ENCODE measurements around the gene CUL9. TPM values are rescaled to one million over a fixed set of nuclear protein-coding genes. Genes with fewer than 3 reads are reported as not detected.

Gene CUL9
- total and polyA plus RNA-seq, 2 experiments from 2014 or later, result 2.6 to 11.3 TPM

- Histone ChIP-seq H3K27ac (ENCODE audit: low read depth) (peak overlapping the region; percentile 100), H3K79me2 (replicated peaks; ENCODE audit: insufficient read depth) (peaks cover 28% of the 10 kb centered on the region), H3F3A (replicated peaks; ENCODE audit: low read depth) (peaks cover 11% of the 10 kb centered on the region), H3K4me2 (peak overlapping the region; percentile 89), H3K9me2 (ENCODE audit: insufficient read depth) (no peaks in the 10 kb centered on the region), H3K27me3 (ENCODE audit: insufficient read depth) (peaks cover 9% of the 10 kb centered on the region), H4K20me1 (replicated peaks; ENCODE audit: insufficient read depth) (peaks cover 7% of the 10 kb centered on the region), H3K4me1 (ENCODE audit: insufficient read depth) (peaks cover 14% of the 10 kb centered on the region), H3K4me3 (peak overlapping the region; percentile 78), H3K36me3 (ENCODE audit: insufficient read depth) (peaks cover 7% of the 10 kb centered on the region; the same call in 1 of the 2 replicates), H2AFZ (peak overlapping the region; percentile 84; the same call in 1 of the 2 replicates)
- peak; percentile 94 for DNase-seq (ENCODE audit: low spot score)
- ATAC-seq, result peak; percentile 41
- Mint-ChIP-seq H3K27ac (peak overlapping the region; percentile 99), H3K4me3 (peak overlapping the region; percentile 91), H3K27me3 (ENCODE audit: insufficient read depth, low read depth, poor library complexity) (peaks cover 28% of the 10 kb centered on the region), H3K9me3 (peaks cover 2% of the 10 kb centered on the region; the same call in 2 of the 3 replicates), H3K36me3 (ENCODE audit: low read depth) (peaks cover 22% of the 10 kb centered on the region), H3K4me1 (peaks cover 33% of the 10 kb centered on the region)
- TF ChIP-seq POLR2AphosphoS5 (IDR thresholded peaks at IDR 0.05; ENCODE audit: low read depth) (peak; percentile 59; the same call in 1 of the 2 replicates), ZNF331 (CRISPR knock-in tag; IDR thresholded peaks at IDR 0.05; ENCODE audit: low read depth) (no peak), ETS1 (IDR thresholded peaks at IDR 0.05) (no peak), CTCF (conservative IDR thresholded peaks at IDR 0.05; ENCODE audit: low read depth in 2 of 2) (no peak)
These were observed 11.5 kb upstream of the CUL9 start for GRCh38 chr6:43170417-43170930.

GRCh38 chr6:43170931-43171706 is 10.9 kb upstream of the CUL9 start, which contains the start of gene SRF:
SRF (plus strand) TSS chr6:43171269; CDS start chr6:43171657, 388 bp downstream.
- peak within 1 kb of the TSS; percentile 100 for H3K27ac ChIP-seq (ENCODE audit: low read depth)
- H3K36me3 ChIP-seq (ENCODE audit: insufficient read depth), result peaks cover 13% of the 10 kb centered on the region
- peak within 1 kb of the TSS; percentile 84; the same call in 1 of the 2 replicates for H2AFZ ChIP-seq
- ATAC-seq, result peak; percentile 56
- H3K4me1 ChIP-seq (ENCODE audit: insufficient read depth), result peaks cover 14% of the 10 kb centered on the region
- peaks cover 28% of the 10 kb centered on the region for H3K36me3 Mint-ChIP-seq (ENCODE audit: low read depth)
- peaks cover 32% of the 10 kb centered on the region for H3K79me2 ChIP-seq (replicated peaks; ENCODE audit: insufficient read depth)
- H3K27me3 ChIP-seq (ENCODE audit: insufficient read depth), result peaks cover 9% of the 10 kb centered on the region
- H3K4me3 ChIP-seq, result peak within 1 kb of the TSS; percentile 91
- H3K27ac Mint-ChIP-seq, result peak within 1 kb of the TSS; percentile 99
- H3K4me3 Mint-ChIP-seq, result peak within 1 kb of the TSS; percentile 91
- peak; percentile 100 for DNase-seq (ENCODE audit: low spot score)
- peaks cover 25% of the 10 kb centered on the region for H3K27me3 Mint-ChIP-seq (ENCODE audit: insufficient read depth, low read depth, poor library complexity)
- H3K4me2 ChIP-seq, result peak within 1 kb of the TSS; percentile 91
- no peaks in the 10 kb centered on the region for H3K9me2 ChIP-seq (ENCODE audit: insufficient read depth)
- peaks cover 2% of the 10 kb centered on the region; the same call in 2 of the 3 replicates for H3K9me3 Mint-ChIP-seq
- peaks cover 13% of the 10 kb centered on the region for H4K20me1 ChIP-seq (replicated peaks; ENCODE audit: insufficient read depth)
- peaks cover 33% of the 10 kb centered on the region for H3K4me1 Mint-ChIP-seq
- H3F3A ChIP-seq (replicated peaks; ENCODE audit: low read depth), result peaks cover 13% of the 10 kb centered on the region
- TF ChIP-seq JUNB (IDR thresholded peaks at IDR 0.05; ENCODE audit: unreplicated experiment), result no peak
- TF ChIP-seq EZH2phosphoT487 (IDR thresholded peaks at IDR 0.05; ENCODE audit: unreplicated experiment), result no peak
- no peak for TF ChIP-seq EZH2 (IDR thresholded peaks at IDR 0.05; ENCODE audit: low read depth, unreplicated experiment)
- no peak for TF ChIP-seq NANOG (IDR thresholded peaks at IDR 0.05; ENCODE audit: borderline replicate concordance)
- no peak for TF ChIP-seq ZNF331 (CRISPR knock-in tag; IDR thresholded peaks at IDR 0.05; ENCODE audit: low read depth)
- peak; percentile 7 for TF ChIP-seq REST (IDR thresholded peaks at IDR 0.05; ENCODE audit: unreplicated experiment)
- TF ChIP-seq ZNF114 (CRISPR knock-in tag; IDR thresholded peaks at IDR 0.05), result no peak
- TF ChIP-seq ETS1 (IDR thresholded peaks at IDR 0.05), result no peak
- TF ChIP-seq CTCF (conservative IDR thresholded peaks at IDR 0.05; ENCODE audit: low read depth in 2 of 2), result peak; percentile 38 to 67
- peak; percentile 78 for TF ChIP-seq CREB1 (CRISPR knock-in tag; IDR thresholded peaks at IDR 0.05; ENCODE audit: low read depth)
- TF ChIP-seq POLR2AphosphoS5 (IDR thresholded peaks at IDR 0.05; ENCODE audit: low read depth), result peak; percentile 74
- no peak for TF ChIP-seq STAT1 (IDR thresholded peaks at IDR 0.05; ENCODE audit: unreplicated experiment)
